Activated T-cell treated with anti-CD3 and anti-CD28 coated beads for 4 hours (primary cell): ENCODE results near the gene SORCS2.

Source experiments
- DNase-seq: peaks from one replicate; pipeline ENCODE4 v3.0.0-alpha.2; 2020

Gene SORCS2

GRCh38 chr4:7631288-7632014, 439.1 kb downstream of the SORCS2 start:
- DNase-seq = no peak

GRCh38 chr4:7632341-7632740, 440.0 kb downstream of the SORCS2 start:
- DNase-seq = no peak

GRCh38 chr4:7632971-7633370, 440.6 kb downstream of the SORCS2 start:
- no peak for DNase-seq

- no peak for DNase-seq
Measured at GRCh38 chr4:7634661-7635251, 442.4 kb downstream of the SORCS2 start.

GRCh38 chr4:7635445-7636239, 443.3 kb downstream of the SORCS2 start:
- no peak for DNase-seq

- no peak for DNase-seq
Measured at GRCh38 chr4:7636240-7636508, 443.8 kb downstream of the SORCS2 start.

GRCh38 chr4:7637139-7637538, 444.8 kb downstream of the SORCS2 start:
- no peak for DNase-seq

- DNase-seq = no peak
Measured at GRCh38 chr4:7637971-7638370, 445.6 kb downstream of the SORCS2 start.

GRCh38 chr4:7638489-7638888, 446.2 kb downstream of the SORCS2 start:
- DNase-seq = no peak

GRCh38 chr4:7638984-7639789, 446.8 kb downstream of the SORCS2 start:
- no peak for DNase-seq

GRCh38 chr4:7640136-7640535, 447.8 kb downstream of the SORCS2 start:
- DNase-seq = no peak

GRCh38 chr4:7641712-7642111, 449.4 kb downstream of the SORCS2 start:
- no peak for DNase-seq

- no peak for DNase-seq
Measured at GRCh38 chr4:7642741-7643458, 450.6 kb downstream of the SORCS2 start.

GRCh38 chr4:7645158-7645557, 452.8 kb downstream of the SORCS2 start:
- DNase-seq = no peak

GRCh38 chr4:7645956-7646355, 453.6 kb downstream of the SORCS2 start:
- DNase-seq = no peak

GRCh38 chr4:7646384-7647061, 454.2 kb downstream of the SORCS2 start:
- no peak for DNase-seq

- DNase-seq = no peak
Measured at GRCh38 chr4:7647186-7647585, 454.8 kb downstream of the SORCS2 start.

- DNase-seq = no peak
Measured at GRCh38 chr4:7647600-7648543, 455.5 kb downstream of the SORCS2 start.

GRCh38 chr4:7648544-7649395, 456.4 kb downstream of the SORCS2 start:
- DNase-seq = no peak

- DNase-seq = no peak
Measured at GRCh38 chr4:7649411-7649740, 457.0 kb downstream of the SORCS2 start.
